Stimulated activated CD8-positive, alpha-beta memory T cell treated with anti-CD3 and anti-CD28 coated beads, Interleukin-2, amount 100 ng/mL, for 1 hour (primary cell): ENCODE results near the gene SFXN1.
"Not testable (repeated sequence)": the region's sequence is repeated elsewhere in the genome, so short reads cannot be mapped to it uniquely, and the experiment has no call there.

Experiments
- DNase-seq, 2 donors: peaks; one replicate each; pipeline ENCODE4 v3.0.0-alpha.2; 2020; ENCODE audit warnings: low read depth in 2 of 2

Gene SFXN1, protein sequence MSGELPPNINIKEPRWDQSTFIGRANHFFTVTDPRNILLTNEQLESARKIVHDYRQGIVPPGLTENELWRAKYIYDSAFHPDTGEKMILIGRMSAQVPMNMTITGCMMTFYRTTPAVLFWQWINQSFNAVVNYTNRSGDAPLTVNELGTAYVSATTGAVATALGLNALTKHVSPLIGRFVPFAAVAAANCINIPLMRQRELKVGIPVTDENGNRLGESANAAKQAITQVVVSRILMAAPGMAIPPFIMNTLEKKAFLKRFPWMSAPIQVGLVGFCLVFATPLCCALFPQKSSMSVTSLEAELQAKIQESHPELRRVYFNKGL

DNA sequence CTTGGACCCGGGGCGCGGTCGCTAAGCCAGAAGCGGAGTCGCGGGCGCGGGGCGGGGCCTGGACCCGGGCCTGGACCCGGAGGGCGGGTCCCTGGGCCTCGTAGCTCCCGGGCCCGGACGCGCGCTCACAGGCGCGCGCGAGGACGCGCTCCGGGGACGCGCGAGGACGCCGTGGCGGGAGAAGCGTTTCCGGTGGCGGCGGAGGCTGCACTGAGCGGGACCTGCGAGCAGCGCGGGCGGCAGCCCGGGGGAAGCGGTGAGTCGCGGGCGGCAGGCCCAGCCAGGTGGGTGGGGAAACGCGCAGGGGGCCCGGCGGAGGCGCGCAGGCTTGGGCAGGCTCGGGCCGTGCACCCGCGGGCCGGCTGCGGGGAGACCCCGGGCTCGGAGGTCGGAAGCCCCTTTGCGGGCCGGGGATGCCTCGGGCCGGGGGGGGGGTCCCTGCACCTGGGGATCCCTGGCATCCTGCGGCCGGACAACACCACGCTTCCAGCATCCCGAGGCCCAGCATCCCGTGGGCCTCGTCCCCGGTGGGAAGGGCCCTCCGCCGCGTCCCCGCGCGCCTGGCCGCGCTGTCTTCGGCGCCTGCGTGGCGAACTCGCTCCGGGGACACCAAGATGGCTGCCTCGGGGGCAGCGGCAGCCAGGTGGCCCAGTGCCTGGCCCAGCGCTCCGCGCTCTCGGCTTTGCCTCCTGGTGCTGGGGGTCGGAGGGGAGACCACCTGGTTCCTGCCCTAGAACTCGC, at the start of gene SFXN1:
Gene SFXN1 (plus strand): TSS at position 177 of the 741 bp plus-strand sequence. CDS start 13,544 bp downstream, outside the sequence.
- DNase-seq, result peak; percentile 61 to 63

DNA sequence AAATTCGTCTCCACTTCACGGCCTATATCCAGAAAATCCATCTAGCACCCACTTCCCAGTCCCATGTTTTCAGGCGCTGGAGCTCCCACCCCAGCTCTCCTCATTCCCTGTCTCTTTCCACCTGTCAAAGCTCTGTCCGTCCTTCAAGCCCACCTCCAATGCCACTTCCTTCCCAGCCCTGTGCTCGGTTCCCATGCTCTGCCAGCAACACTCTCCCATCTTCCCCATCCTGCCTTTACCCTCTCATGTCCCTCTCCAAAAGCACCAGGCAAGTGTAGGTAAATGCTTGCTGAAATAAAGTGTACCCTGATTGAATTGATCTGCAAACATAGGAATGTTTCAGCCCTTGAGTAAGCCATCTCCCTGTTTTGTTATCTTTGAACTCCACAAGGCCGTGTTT, 43.6 kb upstream of the SFXN1 start:
- DNase-seq, result no peak

DNA sequence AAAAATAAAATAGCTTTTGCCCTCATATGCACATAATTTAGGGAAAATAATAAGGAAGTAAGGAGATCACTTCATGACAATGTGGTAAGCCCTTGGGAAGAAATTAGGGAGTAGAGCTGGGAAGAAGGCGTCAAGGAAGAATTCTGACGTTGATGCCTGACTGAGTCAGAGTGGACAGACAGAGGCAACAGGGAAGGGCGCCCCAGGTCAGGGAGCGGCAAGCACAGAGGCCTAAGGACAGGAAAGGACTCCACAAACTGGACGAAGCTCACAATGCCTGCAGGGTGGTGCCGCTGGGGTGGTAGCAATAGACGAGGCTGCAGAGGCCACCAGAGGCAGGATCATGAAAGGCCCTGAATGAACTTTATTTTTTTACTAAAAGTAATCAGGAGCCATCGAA, 42.0 kb upstream of the SFXN1 start:
- DNase-seq, result no peak

DNA sequence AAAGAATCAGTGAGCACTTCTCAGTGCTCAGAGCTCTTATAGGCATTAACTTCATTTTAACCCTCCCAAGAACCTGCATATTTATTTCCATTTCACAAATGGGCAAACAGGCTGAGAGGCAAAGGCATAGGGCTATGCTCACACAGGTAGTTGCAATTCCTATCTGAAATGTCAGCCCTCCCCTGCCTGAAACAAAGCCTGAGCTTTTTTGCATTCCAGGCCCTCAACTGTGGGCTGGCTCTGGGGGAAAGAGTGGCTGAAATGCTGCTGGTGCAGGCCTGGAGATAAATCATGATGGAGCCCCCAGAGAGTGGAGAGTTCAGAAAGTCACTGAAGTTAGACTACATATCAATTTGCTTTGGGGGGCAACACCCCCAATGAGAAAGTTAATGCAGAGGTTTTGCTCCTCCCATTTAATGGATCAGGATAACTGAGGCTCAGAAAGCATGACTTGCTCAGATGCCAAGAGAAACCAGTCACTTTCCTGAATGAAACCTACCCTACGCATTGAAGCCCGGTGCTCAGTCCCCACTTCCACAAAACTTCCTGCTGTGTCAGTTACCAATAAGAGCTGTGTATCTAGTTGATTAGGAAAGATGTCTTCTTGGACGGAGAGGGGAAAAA, 40.0 kb upstream of the SFXN1 start:
- DNase-seq, result no peak

DNA sequence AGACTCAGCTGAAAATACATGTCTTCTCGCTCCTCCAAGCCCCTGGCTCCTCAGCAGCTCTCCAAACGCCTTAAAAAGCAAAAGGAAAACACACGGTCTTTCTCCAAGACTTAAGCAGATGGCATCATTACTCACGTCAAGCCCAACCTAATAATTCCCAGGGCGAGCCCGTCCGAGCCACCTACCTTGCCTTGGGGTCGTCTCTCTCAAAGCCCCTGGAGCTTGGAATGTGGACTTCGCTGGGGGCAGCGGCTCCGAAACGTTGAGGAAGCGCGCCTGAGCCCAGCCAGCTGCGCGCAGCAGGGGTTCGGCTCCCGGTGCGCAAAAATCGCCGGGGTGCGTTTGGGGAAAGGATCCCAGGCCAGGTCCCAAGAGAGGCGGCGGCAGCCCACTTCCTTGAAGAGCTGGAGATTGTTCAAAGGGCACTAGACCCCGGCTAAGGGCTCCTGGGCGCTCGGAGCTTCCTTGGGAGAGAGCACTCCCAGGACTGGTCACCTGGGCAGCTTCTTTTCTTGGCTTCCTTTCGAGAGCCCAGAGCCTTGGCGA, 34.8 kb upstream of the SFXN1 start:
- no peak for DNase-seq

DNA sequence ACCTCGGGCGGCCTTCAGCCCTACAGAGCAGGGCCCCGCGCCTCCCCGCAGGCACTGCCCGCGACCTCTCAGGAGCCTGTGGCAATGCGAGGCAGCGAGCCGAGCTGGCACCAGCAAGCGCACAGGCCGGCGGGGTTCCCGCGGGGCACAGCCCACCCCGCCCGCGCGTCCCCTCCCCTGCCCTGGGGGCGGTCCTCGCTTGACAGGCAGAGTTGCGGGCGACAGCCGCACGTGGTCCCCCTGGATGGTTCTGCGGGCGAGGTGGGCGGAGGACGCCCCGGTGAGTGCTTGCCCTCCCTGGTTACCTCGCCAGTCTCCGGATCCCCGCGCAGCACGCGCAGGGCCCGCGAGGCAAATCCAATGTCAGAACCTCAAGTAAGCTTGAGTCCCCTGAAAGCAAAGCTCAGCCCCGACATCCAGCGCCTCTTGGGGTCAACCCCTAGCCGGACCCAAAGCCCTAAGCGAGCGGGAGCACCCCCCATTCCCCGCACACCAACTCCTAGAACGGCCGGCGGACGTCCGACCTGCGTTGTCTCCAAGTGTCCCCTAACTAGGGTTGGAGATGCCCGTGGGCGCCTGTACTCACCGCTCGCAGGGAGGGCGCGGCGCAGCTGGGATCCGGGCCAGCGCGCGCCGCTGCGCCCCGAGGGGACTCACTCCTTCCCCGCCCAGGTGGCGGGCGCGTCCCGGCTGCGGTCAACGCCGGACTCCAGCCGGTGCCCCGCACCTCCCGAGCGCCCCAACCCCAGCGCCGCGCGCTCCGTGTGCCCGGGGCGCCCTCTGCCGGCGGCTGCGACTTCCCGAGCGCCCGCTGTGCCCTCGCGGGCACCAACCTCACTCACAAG, 34.1 kb upstream of the SFXN1 start, which contains the start of gene DRD1:
Gene DRD1 (minus strand): TSS at position 123 of the 845 bp plus-strand sequence. CDS start 1,083 bp downstream, outside the sequence.
- peak in 1 of 2 donors; percentile 14 for DNase-seq

DNA sequence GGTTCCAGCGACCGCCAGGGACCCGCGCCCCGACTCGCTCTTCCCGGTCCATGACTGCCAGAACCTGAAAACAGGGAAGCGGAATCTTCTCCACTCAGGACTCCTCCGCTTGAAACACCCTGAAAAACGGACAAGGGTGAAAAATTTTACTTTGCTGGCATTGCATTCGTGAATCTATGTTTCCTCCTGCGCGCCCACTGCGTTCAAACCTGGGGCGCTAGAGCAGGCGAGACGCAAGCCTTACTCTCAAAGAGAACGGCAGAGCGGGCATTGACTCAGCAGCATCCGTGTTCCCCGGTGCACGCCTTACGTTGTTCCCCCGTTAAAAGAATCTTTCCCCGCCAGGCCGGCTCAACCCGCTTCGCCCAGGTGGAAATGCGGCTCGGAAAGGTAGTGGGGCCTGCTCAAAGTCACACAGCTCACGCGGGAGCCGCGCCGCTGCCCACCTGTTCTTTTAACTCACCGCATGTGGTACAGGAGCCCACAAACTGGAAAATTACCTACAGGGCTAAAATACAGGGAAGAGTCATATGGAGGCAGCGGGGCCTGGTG, 33.4 kb upstream of the SFXN1 start:
- DNase-seq, result no peak

DNA sequence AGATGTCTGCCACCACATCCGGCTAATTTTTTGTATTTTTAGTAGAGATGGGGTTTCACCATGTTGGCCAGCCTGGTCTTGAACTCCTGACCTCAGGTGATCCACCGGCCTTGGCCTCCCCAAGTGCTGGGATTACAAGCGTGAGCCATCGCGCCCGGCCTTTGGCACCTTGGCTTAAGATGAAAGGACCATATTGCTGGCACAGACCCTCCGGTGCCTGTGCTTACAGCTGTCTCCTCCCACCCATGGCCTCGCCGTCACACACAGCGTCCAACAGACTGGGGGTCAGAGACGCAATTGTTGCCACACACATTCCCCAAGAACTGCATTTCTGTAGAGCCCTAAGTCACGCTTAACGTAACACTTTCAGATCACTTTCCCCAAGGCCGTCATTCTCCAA, 32.0 kb upstream of the SFXN1 start:
- DNase-seq, result not testable (repeated sequence)

DNA sequence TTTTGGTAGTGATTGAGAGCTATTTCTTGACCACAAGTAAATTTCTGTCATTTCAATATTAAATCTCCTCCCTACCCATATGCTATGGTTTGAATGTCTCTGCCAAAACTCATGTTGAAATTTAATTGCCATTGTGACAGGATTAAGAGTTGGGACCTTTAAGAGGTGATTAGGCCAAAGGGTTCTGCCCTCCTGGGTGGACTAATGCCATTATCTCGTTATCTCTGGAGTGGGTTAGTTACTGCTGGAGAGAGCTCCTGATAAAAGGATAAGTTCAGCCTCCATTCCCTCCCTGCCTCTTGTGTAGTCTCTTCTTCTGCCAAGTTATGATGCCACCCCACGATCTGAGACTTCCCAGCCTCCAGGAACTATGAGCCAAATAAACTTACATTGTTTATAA, 30.8 kb upstream of the SFXN1 start:
- no peak for DNase-seq

DNA sequence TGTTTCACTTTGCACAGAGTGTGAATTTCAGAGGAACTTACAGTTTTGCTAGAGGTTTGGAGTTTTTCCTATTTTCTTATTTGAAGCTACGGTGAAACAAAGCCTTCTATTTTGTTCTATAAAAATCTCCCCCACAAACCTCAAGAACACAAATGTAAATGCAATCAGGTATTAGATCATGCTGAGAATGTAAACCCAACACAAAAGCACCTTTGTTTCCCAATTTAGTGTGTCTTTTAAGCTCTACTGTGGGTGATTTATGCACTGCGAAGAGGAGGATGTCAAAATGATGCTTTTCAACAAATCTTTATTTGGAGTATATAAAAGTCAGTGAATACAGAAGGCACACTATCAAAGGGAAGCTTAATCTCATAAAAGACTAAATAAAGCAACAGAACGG, 30.1 kb upstream of the SFXN1 start:
- no peak for DNase-seq

DNA sequence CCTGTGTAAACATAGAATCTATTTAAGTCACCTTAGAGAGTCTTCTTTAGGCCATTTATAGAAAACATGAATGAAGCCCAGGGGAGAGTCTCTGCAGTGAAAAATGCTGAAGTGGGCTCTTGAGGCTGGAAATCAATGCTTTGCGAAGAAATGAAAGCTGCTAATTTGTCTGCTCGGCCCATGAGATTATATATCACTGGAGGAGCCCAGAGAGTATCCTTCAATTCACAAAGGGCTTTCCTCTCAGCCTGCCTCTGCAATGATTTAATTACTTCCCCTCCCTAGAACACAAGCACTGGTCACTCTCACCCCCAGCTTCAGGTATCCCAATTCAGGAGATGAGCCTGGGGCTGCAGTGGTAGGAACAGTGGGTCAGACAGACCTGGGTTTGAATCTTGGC, 26.2 kb upstream of the SFXN1 start:
- DNase-seq, result no peak

DNA sequence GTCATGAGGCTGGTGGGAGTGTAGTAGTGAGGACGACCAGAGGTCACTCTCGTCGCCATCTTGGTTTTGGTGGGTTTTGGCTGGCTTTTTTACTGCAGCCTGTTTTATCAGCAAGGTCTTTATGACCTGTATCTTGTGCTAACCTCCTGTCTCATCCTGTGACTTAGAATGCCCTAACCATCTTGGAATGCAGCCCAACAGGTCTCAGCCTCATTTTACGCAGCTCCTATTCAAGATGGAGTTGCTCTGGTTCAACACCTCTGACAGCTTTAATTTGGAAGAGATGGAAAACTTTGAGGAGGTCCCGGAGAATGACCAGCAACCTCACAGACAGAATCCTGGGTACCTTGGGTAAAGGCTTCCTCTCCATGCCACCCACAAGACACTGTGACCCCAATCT, 24.0 kb upstream of the SFXN1 start:
- DNase-seq, result not testable (repeated sequence)

DNA sequence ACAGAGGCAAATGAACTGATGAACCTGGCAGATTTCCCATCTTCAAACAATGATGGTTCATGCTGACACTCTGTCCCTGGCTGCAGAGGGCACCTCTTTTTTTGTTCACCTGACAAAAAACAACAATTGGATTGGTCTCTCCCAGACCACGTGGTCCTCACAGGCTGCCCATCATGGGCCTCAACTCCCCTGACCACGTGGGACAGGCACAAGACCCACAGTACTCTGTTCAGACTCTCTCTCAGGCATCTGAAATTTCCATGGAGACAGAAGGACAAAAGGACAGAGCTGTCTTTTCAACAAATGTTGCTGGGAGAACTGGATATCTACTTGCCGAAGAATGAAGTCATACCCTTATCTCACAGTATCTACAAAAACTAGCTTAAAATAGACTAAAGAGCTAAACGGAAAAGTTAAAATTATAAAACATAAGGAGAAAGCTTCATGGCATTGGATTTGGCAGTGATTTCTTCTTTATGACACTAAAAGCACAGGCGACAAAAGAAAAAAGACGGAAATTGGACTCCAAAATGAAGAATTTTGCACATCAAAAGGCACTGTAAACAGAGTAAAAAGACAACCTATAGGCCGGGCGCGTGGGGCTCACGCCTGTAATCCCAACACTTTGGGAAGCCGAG, 22.1 kb upstream of the SFXN1 start:
- no peak for DNase-seq

DNA sequence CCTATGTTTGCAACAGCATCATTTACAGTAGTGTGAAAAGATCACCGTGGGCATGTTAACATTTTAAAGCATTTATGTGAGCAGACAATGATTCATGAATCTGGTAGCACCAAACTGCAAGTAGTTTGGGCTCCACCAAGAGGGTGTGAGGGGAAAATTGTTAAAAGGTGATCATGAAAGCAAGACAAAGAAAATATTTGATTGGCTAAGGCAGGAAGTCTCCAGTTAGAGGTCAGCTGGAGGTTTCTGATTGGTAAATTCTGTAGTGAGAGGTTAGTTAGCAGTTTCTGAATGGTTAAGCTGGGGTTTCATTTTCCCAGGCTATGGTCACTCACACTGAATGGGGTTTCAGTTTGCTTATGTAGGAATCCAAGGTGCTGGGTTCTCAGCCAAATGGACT, 20.9 kb upstream of the SFXN1 start:
- DNase-seq, result no peak

DNA sequence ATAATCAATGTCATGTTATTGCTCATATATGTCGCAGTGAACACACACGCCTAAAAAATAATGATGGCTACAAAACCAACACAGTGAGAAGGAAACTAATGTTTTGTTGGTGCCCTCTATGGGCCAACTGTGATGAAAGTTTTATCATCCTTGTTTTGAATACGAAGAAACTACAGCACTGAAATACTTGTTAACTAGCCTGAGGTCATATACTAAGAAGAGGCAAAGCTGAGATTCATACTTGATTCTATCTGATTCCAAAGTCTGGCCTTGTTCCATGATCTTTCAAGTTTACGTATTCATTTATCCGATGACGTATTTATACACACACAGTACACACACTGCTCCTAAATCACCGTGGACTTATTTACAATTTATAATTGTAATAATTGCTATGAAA, 18.2 kb upstream of the SFXN1 start:
- DNase-seq, result no peak

DNA sequence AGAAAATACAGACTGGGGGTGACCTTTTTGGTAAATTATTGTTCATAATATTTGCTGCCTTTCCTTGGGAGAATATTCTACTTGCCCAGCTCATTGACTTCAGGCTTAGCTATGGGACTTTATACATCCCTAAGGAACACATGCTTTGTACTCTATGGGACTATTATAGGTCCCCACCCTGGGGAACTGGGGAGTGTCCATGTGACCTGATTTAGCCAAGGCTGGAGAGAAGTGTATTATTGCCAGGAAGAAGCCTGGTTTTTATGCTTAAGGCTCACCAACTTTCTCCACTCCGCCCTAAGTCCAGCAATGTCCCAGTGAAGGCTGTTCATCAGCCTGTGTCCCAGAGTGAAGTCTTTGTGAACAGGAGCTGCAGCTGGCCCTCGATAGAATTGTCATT, 17.8 kb upstream of the SFXN1 start:
- no peak for DNase-seq

DNA sequence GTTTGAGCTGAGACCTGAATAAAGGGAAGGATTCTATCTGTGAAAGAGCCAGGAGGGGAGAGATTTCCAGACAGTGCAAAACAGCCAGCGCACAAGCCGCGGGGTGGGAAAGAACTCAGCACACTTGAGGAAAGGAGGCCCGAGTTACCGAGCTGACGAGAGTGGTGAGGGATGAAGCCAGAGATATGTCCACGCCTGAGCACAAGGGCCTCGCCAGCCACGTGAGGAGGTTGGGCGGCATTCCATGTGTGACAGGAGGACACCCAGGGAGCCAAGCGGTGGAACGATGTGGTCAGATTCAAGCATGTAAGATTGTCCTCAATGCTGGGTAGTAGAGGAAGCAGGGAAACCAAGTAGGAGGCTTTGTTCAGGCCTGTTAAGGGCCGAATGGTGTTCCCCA, 17.0 kb upstream of the SFXN1 start:
- DNase-seq, result no peak

DNA sequence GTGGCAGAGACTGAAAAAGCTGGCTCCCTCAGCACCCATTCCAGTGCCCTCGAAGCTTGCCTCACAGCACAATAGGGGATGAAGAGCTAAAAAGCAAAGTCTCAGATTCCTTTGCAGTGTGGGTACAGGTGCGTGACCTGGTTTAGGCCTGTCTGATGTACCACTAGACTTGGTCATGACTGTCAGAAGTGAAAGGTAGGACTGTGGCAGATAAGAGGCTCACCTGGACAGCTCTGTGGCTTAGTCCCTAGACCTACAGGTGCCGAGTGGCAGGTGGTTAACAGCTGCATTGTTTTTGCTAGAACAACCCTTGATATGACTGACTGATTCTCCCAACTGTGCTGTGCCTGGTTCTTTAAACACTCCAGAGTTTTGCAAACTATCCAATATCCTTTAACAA, 14.7 kb upstream of the SFXN1 start:
- no peak for DNase-seq

DNA sequence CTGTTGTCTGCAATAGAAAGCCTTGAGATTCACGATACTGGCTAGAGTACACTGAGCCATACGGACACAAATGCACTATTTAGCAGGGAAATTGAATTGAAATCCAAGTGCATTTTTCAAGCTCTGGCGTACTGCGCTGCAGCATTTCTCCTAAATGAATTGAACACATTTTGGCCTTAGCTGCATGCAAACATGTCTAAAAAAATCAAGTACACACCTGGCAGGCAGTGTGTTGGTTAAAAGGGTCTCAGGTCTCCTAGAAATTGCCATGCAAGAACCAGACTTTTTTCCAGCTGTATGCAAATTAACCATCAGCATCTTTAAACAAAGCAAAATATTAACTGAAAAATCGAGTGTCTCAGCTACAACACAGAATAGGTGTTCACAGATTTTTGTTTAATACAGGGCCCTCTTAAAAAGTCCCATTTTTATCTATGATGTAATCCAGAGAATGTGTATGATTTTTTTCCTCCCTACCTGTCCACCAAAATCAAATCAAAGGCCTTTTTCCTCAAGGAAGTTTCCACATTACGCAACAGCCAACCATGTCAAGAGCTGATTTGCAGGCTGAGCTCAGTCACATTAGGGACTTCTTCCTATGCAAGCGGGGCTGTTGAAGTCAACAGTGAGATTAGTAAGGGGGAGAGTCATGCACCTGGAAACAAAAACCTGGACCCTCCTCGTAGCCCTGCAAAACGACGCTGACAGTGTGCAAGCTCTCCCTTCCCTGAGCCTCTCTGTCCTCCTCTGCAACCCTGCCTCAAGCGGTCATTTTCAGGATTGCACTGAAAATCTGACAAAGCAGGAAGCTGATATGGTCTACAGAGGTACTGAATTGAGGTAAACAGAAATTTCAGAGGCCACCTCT, 14.1 kb upstream of the SFXN1 start:
- DNase-seq, result peak; percentile 18 to 39

DNA sequence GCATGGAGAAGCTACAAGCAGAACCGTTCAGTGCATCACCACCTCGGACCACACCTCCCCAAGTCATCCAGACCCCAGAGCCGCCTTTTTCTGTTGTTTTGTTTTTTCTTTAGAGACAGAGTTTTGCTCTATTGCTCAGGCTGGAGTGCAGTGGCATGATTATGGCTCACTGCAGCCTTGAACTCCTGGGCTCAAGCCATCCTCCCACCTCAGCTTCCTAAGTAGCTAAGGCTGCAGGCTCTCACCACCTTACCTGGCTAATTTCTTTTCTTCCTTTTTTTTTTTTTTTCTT, 13.5 kb upstream of the SFXN1 start:
- no peak for DNase-seq
